Liver (tissue), 9 donors: ENCODE data around the gene TTF1. TPM values are rescaled to one million over a fixed set of nuclear protein-coding genes. Genes with fewer than 3 reads are reported as not detected.

Source experiments
- DNase-seq: peaks from one replicate; pipeline ENCODE4 v3.0.0-alpha.2; 2017; ENCODE audit warnings: low spot score
- H3K27ac ChIP-seq, 2 donors: one replicate each; pipeline ENCODE4 v1.7.0; 2013; ENCODE audit warnings: inconsistent platforms in 2 of 2, low read length in 2 of 2, control low read depth in 1 of 2, low read depth in 1 of 2, mild to moderate bottlenecking in 1 of 2
- H3K27me3 ChIP-seq, 4 donors: one replicate each; pipeline versions ENCODE4 v1.6.1 to v1.7.0; 2013; ENCODE audit warnings: low read length in 3 of 4, inconsistent platforms in 1 of 4, mild to moderate bottlenecking in 1 of 4, moderate library complexity in 1 of 4; ENCODE audit not compliant: control insufficient read depth in 4 of 4, insufficient read depth in 4 of 4
- H3K36me3 ChIP-seq, 4 donors: one replicate each; pipeline versions ENCODE4 v1.6.1 to v1.7.0; 2013; ENCODE audit warnings: low read length in 3 of 4, mild to moderate bottlenecking in 3 of 4, low read depth in 1 of 4, moderate library complexity in 1 of 4; ENCODE audit not compliant: control insufficient read depth in 4 of 4, insufficient read depth in 3 of 4
- H3K4me1 ChIP-seq, 4 donors: one replicate each; pipeline versions ENCODE4 v1.6.1 to v1.7.0; 2013; ENCODE audit warnings: low read length in 3 of 4, mild to moderate bottlenecking in 3 of 4, moderate library complexity in 1 of 4; ENCODE audit not compliant: control insufficient read depth in 4 of 4, insufficient read depth in 4 of 4
- H3K4me3 ChIP-seq, 3 donors: one replicate each; pipeline versions ENCODE4 v1.6.1 to v1.7.0; 2013; ENCODE audit warnings: low read length in 3 of 3, control low read depth in 1 of 3, low read depth in 1 of 3, mild to moderate bottlenecking in 1 of 3
- H3K9ac ChIP-seq, 2 donors: one replicate each; pipeline ENCODE4 v1.7.0; 2013; ENCODE audit warnings: low read length in 2 of 2, mild to moderate bottlenecking in 2 of 2, moderate library complexity in 2 of 2, control low read depth in 1 of 2, low read depth in 1 of 2
- H3K9me3 ChIP-seq, 4 donors: one replicate each; pipeline versions ENCODE4 v1.6.1 to v1.7.0; 2013; ENCODE audit warnings: low read length in 3 of 4; ENCODE audit not compliant: control insufficient read depth in 4 of 4
- EGR1 ChIP-seq, 2 donors: IDR thresholded peaks; 2 replicates each; pipeline ENCODE4 v1.6.1; 2016 to 2018; ENCODE audit warnings: antibody characterized with exemption in 2 of 2, low read depth in 2 of 2
- FOXA1 ChIP-seq: IDR thresholded peaks from 2 replicates; pipeline ENCODE4 v1.6.1; 2016; ENCODE audit warnings: antibody characterized with exemption
- GABPA ChIP-seq, 2 donors: IDR thresholded peaks in 1 of 2; conservative IDR thresholded peaks in 1 of 2; 2 replicates each; pipeline ENCODE4 v1.6.1; 2016; ENCODE audit warnings: antibody characterized with exemption in 2 of 2, mild to moderate bottlenecking in 1 of 2, moderate library complexity in 1 of 2
- HNF4A ChIP-seq, 2 donors: conservative IDR thresholded peaks; 2 replicates each; pipeline ENCODE4 v1.6.1; 2016; ENCODE audit warnings: antibody characterized with exemption in 2 of 2, mild to moderate bottlenecking in 2 of 2
- HNF4G ChIP-seq: IDR thresholded peaks from 2 replicates; pipeline ENCODE4 v1.6.1; 2016; ENCODE audit warnings: antibody characterized with exemption
- JUND ChIP-seq, 2 donors: IDR thresholded peaks; 2 replicates each; pipeline ENCODE4 v1.6.1; 2016; ENCODE audit warnings: antibody characterized with exemption in 2 of 2
- MAX ChIP-seq: IDR thresholded peaks from 2 replicates; pipeline ENCODE4 v1.6.1; 2016; ENCODE audit warnings: antibody characterized with exemption
- NR2F2 ChIP-seq: IDR thresholded peaks from 2 replicates; pipeline ENCODE4 v1.6.1; 2016; ENCODE audit warnings: antibody characterized with exemption
- RAD21 ChIP-seq, 2 donors: IDR thresholded peaks; 2 replicates each; pipeline ENCODE4 v1.6.1; 2016; ENCODE audit warnings: antibody characterized with exemption in 2 of 2, mild to moderate bottlenecking in 2 of 2
- REST ChIP-seq: IDR thresholded peaks from 2 replicates; pipeline ENCODE4 v1.6.1; 2016; ENCODE audit warnings: antibody characterized with exemption, mild to moderate bottlenecking
- RXRA ChIP-seq, 2 donors: IDR thresholded peaks; 2 replicates each; pipeline ENCODE4 v1.6.1; 2017 to 2018; ENCODE audit warnings: antibody characterized with exemption in 2 of 2, mild to moderate bottlenecking in 1 of 2
- SP1 ChIP-seq: IDR thresholded peaks from 2 replicates; pipeline ENCODE4 v1.6.1; 2018; ENCODE audit warnings: antibody characterized with exemption, mild to moderate bottlenecking
- TAF1 ChIP-seq: conservative IDR thresholded peaks from 2 replicates; pipeline ENCODE4 v1.6.1; 2016; ENCODE audit warnings: antibody characterized with exemption, mild to moderate bottlenecking
- YY1 ChIP-seq: IDR thresholded peaks from 2 replicates; pipeline ENCODE4 v1.6.1; 2016; ENCODE audit warnings: antibody characterized with exemption, mild to moderate bottlenecking
- ZBTB33 ChIP-seq: IDR thresholded peaks from 2 replicates; pipeline ENCODE4 v1.6.1; 2016; ENCODE audit warnings: antibody characterized with exemption
- WGBS: extraction: QIAGEN DNeasy Blood & Tissue Kit; methylation state at CpG from one replicate; pipeline ENCODE4 v1.1.7; 2013; 5-methylcytosine and 5-hydroxymethylcytosine counted together
- polyA plus RNA-seq, 2 donors: library from polyadenylated mRNA; stranded (reverse) in 1 of 2; unstranded in 1 of 2; fragments of 200-250 nt in 1 of 2; fragments of >200 nt in 1 of 2; fragmentation: Nextera tagmentation in 1 of 2; extraction: Ambion mirVana in 1 of 2; gene quantifications; one replicate each; pipeline versions ENCODE4 v1.2.1 to v1.2.3, GENCODE V29; 2013 to 2015
- total RNA-seq, 2 donors: library from RNA; depleted of rRNA; stranded (reverse); fragments of >200 nt; gene quantifications; one replicate each; pipeline ENCODE4 v1.2.3, GENCODE V29; 2014
- TF ChIP-seq, protein P1 (sequence below): IDR thresholded peaks from 2 replicates; pipeline ENCODE4 v1.6.1; 2016; ENCODE audit warnings: antibody characterized with exemption
- TF ChIP-seq, protein P2 (sequence below): fragments of 150-350 bp; IDR thresholded peaks from 2 replicates; pipeline ENCODE4 v1.5.1; 2017; ENCODE audit warnings: improper control_type of control experiment, low read depth, low read length; ENCODE audit not compliant: missing input control
- donor health status: healthy.
- donor health status: healthy.
- donor health status: healthy.
- donor health status: healthy.
- donor health status: healthy.

Gene TTF1
- total and polyA plus RNA-seq, 4 donors, result 1.9 to 6.1 (median 2.6) TPM

DNA sequence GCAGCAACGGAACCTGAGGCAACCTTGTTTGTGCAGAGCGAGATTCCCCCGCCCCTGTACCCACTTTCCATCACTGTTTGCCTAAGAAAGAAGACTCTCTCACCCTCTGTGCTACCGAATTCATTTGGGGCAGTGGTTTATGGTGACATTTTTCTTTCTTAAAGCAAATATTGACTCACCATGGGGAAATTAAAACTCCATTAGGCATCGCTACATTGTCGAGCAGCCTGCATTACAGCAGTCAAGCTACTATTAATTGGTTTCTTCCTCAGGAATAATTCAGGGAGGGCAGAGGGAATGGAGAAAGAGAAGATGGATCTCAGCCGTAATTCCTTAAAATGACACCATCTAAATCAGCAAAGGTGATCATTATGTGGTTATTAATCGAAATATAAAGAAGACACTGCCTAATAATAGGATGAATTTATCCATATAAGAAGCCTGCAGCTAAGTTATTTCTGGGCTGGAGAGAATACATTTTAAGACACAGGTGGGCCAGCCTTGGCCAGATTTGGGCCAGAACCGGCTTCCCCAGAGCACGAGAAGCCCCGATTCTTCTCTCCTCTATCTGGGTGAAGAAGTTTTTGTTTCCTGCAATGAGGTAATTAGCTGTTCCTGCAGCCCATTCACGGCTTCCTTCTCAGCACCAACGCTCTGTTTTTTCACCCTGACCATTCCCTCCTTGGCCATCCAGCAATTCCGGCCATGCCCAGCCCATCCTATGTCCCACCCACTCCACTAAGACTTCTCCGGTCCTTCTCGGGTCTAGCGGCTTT is 20.2 kb upstream of the TTF1 start:
- Histone ChIP-seq H3K27ac (no peak overlapping the region), H3K9ac (no peak overlapping the region), H3K4me1 (no peaks in the 10 kb centered on the region), H3K27me3 (peaks cover 0 to 16% (median under 1%) of the 10 kb centered on the region in 4 donors), H3K4me3 (no peak overlapping the region), H3K36me3 (no peaks in the 10 kb centered on the region), H3K9me3 (no peaks in the 10 kb centered on the region)
- DNase-seq, result no peak
- WGBS, result 42% methylated on average over 17 of the region's 17 CpGs
- TF ChIP-seq EGR1 (IDR thresholded peaks at IDR 0.05; ENCODE audit: low read depth in 2 of 2) (no peak), HNF4A (conservative IDR thresholded peaks at IDR 0.05) (no peak), NR2F2 (no peak), FOXA1 (no peak), MAX (no peak), JUND (IDR thresholded peaks at IDR 0.05) (no peak), YY1 (no peak), GABPA (IDR thresholded peaks at IDR 0.05 in 1 of 2, conservative IDR thresholded peaks at IDR 0.05 in 1 of 2) (no peak), TAF1 (no peak), RAD21 (IDR thresholded peaks at IDR 0.05) (no peak), SP1 (no peak), HNF4G (no peak), ZBTB33 (no peak), RXRA (IDR thresholded peaks at IDR 0.05) (no peak), REST (no peak)
- TF ChIP-seq, protein P1, sequence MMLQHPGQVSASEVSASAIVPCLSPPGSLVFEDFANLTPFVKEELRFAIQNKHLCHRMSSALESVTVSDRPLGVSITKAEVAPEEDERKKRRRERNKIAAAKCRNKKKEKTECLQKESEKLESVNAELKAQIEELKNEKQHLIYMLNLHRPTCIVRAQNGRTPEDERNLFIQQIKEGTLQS, result no peak
- TF ChIP-seq, protein P2, sequence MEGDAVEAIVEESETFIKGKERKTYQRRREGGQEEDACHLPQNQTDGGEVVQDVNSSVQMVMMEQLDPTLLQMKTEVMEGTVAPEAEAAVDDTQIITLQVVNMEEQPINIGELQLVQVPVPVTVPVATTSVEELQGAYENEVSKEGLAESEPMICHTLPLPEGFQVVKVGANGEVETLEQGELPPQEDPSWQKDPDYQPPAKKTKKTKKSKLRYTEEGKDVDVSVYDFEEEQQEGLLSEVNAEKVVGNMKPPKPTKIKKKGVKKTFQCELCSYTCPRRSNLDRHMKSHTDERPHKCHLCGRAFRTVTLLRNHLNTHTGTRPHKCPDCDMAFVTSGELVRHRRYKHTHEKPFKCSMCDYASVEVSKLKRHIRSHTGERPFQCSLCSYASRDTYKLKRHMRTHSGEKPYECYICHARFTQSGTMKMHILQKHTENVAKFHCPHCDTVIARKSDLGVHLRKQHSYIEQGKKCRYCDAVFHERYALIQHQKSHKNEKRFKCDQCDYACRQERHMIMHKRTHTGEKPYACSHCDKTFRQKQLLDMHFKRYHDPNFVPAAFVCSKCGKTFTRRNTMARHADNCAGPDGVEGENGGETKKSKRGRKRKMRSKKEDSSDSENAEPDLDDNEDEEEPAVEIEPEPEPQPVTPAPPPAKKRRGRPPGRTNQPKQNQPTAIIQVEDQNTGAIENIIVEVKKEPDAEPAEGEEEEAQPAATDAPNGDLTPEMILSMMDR, result no peak
